GM18520 (cell line): ENCODE measurements around the gene CALD1.
"Not testable (repeated sequence)": the region's sequence is repeated elsewhere in the genome, so short reads cannot be mapped to it uniquely, and the experiment has no call there.

Experiments used
- ATAC-seq: cut with Tn5 transposase; IDR thresholded peaks from one replicate; pipeline ENCODE4 v1.9.1; 2021; ENCODE audit not compliant: unreplicated experiment

The CALD1 gene

DNA sequence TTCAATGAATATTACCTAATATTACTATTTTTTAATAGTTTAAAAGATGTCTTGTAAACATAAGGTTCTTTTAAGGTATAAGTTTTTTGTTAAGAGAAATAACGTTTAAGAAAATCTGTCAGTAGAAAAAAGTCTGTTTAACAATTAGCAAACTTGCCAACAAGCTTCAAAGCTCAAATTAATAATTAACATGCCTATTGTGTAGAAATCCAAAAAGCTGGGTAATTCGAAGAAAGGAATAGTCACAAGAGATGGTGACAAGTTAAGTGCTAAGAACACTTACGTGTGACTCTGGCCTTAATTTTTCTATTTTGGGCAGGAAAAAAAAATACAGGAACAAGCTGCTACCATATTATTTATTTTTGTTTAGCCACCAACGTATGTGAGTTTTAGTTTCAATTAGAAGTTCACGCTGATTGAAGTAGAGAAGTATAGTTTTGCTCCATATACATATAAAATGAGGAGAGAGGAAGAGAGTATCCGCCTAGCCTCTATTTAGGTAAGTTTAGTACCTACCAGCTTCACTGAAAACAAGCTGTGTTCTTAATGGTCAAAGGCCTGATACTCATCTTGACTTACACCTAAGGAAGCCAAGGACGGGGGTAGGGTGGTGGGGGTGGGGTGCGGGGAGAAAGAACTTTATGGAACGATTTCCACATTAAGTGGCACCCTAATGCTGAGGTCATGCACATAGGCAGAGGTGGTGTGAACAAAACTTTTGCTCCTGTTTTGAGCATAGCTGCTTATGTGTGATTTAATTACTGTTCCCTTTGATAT lies 163.4 kb downstream of the CALD1 start:
- ATAC-seq, result no peak

DNA sequence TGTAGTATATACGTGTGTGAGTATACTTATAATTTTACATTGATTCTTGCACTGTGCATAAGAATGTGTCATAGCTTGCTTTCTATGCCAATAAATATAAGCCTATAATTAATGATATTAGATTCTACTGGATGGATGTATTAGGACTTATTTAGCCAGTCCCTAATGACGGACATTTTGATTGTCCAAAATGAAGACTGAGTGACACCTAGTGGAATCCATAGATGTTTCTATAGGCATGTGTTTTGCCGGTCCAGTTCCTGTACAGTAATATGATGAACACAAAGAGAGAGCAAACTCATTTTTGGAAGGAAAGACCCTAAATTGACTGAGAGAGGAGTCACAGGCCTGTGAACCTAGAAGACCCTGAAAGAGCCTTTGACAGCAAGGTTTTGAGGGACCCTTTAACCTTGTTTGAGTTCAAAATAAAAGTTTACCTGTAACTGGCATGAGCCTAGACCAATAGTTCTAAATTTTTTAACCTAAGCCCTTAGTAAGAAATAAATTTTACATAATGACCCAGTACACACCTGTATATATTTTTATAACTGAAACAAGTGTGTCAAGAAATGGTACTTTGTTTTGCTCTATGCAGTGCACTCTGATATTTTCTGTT lies 164.5 kb downstream of the CALD1 start:
- peak; percentile 71 for ATAC-seq

DNA sequence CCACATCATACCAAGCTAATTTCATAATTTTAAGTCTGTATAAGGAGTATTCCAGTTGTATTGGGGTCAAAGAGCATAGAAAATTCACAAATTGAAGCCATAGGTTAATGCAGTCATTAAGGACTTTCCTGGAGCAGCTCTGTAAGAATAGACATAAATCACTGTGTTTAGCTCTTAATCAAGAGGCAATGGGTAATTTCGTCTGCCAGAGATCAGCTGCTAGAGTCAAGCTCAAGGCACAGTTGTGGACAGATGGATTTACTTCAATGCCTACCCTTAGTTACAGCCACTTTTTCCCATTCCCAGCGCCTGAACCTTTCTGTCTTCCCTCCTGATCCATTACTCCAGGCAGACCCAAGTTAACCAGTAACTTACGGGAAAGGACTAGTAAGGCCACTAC lies 166.3 kb downstream of the CALD1 start:
- ATAC-seq, result no peak

DNA sequence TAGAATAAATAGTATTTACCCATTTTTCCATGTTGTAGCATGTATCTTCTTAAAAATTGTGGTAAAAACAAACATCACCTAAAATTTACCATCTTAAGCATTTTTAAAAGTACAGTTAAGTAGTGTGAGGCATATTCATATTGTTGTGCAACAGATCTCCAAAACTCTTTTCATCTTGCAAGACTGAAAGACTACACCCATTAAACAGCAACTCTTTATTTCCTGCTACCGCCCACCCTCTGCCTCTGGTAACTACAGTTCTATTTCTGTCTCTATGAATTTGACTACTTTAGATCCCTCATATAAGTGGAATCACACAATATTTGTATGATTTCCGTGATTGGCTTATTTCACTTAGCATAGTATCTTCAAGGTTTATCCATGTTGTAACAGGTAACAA lies 166.8 kb downstream of the CALD1 start:
- no peak for ATAC-seq

DNA sequence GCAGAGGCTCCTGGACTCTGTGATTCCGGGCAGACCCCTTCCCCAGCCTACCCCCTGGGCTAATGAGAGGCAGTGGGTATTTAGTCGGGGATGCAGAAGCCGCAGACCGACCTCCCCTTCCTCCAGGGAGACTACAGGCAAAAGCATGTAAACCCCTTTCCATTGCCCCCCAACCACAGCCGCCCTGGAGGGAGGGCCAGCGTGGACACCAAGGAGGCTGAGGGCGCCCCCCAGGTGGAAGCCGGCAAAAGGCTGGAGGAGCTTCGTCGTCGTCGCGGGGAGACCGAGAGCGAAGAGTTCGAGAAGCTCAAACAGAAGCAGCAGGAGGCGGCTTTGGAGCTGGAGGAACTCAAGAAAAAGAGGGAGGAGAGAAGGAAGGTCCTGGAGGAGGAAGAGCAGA lies 167.9 kb downstream of the CALD1 start:
- no peak for ATAC-seq

DNA sequence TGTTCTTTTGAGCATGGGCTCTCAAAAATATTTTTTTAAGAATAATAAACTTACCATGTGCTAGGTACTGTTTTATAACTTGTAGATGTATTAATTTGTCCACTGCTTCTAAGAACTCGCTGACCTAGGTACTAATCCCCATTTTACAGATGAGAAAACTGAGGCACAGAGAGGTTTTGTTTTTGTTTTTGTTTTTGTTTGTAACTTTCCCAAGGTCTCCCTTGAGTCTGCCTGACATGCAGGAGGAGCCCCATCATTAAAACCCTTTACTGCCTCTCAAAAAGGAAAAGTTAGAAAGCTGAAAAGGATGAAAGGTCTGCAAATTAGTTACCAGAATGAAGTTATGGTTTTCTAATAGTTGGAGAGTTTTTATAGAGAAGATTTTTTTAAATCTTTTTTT lies 168.4 kb downstream of the CALD1 start:
- no peak for ATAC-seq

DNA sequence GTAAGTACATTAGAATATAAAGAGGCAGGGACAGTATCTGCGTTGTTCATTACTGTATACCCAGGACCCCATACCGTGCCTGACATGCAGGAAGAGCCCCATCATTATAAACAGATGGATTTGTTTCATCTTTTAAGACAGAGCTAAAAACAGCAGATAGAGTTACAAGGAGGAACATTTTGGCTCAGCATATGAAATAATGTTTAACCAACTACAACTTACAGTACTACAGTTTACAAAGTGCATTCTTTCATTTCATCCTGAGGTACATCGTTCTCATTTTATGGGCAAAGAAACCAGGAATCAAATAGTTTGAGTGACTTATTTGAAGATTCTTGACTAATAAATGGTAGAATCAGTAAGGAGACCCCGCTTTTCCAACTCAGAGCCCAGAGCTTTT lies 168.8 kb downstream of the CALD1 start:
- no peak for ATAC-seq

DNA sequence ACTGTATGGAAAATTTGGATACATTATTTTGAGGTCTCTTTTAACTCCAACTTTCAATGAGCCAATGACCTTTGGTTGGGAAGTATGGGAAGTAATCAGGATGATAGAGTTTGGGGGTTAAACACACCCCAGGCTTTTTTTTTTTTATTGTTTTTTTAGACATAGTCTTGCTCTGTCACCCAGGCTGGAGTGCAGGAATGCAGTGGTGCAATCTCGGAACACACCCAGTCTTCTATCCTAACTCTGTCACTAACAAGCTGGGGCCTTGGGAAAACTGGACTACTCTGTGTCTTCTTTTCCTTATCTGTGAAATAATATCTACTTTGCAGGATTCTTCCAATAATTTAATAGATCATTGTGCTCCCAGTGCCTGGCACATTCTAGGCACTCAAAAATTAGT lies 169.3 kb downstream of the CALD1 start:
- no peak for ATAC-seq

DNA sequence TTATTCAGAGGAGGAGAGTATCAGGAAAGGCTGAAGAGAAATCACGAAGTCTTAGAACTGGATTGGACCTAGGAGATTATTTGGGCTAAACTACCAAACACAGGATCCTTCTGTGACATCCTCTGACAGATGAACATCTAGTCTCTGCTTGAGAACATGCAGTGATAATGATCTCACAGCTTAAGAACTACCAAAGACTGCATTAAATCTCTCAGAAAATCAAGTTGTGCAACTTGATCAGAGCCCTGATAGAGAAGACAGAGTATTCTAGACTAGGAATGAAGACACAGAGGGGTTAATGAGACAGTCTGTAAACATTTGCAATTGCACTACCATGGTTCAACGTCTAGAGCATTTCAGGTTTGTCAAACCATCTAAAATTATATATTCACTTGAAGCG lies 169.7 kb downstream of the CALD1 start:
- ATAC-seq, result no peak

DNA sequence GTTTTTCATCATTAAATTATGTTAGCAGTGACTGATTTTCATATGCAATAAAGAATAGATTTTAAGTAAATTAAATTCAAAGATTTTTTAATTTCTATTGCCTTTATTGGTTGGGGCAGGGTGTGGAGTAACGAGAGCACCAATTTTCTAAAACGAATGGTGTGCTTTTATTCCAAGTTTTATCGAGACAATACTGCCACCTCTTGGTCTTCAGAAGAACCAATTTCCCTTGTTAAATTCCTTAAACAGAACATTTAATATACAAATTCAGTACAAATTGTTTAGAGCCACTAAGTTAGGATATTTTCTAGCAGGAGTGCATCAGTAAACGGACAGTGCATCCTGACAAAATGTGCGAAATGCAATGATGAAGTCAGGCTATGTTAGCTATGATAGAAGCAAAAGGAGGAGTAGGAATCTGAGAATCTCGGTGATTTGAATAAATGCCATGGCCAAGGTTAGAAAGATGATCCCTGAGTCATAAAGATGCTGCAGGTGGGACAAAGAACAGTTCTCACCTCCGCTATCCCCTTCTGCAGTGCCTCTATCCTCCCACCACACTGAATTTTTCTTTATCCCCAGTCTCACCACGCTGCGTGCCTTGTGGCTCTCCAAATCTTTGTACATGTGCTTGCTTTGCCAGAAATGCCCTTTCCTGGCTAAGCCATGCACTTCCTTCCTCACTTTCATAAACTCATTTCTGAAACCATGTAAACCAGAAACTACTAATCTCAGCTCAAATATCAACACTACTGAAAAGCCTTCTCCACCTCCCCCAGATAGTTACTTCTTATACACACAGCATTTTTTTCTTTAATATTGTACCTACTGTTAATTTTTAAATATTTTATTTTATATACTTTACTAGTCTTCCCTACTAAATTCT lies 175.0 kb downstream of the CALD1 start:
- ATAC-seq, result no peak

DNA sequence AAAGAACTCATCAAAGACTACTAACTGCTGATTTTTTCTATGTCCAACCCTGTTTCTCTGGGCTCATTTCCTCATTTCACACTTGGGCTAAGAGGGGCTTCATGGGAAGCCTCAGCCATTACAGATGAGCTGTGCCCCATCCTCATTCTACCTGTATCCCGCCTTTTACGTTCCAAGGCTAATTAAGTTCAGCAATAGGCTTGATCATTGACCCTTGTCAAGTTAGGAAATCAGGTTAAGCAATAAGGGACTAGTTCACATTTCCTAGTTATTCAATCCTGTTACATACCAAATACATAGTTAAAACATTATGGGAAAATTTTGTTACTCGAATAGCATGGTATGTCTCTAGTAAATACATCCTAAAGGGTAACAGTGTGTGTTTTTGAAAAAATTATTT lies 177.6 kb downstream of the CALD1 start:
- ATAC-seq, result no peak

DNA sequence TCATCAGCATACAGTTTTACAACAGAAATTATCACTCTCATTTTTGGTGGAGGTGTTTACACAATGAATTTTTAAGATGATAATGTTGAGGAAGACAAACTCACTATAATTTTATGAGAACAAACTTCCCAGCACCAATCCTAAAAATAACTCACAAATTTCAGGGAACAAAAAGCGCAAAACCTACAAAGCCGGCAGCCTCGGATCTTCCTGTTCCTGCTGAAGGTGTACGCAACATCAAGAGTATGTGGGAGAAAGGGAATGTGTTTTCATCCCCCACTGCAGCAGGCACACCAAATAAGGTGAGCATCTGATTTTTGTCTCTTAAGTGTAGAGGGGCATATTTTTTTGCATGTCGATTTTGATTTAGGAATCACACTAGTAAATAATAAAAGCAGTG lies 180.4 kb downstream of the CALD1 start:
- ATAC-seq, result no peak

DNA sequence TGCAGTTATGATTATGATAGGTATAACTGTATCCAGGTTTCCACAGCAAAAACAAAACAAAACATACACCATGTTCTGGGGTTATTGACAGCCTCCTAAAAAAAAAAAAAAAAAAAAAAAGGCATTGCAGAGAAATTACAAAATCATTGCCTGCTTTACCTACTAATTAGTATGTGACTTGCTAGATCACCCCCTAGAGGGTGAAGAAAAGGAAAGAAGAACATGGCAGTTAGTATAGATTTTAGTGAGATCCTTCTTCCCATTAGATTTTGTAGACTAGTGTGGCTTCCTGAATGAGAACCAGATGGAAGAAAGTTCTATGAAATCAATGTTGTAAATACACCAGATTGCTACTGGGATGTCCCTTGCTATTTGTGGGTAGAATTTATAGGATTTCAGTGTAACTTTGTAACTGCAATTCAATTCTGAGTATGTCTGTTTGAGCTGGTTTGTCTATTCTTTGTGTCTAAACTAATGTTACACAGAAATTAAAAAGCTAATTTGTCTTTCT lies 182.9 kb downstream of the CALD1 start:
- no peak for ATAC-seq

DNA sequence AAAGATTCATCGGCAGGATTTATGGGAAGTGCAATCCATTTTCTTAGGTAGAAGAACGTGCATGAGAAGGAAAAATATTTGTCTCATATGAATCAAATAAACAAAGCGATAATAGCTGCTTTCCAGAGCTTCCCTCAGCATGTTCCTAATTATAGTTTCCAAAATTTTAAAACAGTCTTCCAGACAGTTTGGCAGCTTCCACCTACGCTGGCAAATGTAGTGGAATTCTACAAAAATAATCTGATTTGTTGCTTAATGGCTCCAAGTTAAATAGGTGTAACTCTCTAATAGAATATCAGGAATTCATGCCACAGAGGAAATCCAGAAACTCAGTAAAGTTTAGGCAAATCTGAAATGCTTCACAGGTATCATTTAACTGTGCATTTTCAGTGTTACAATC lies 183.6 kb downstream of the CALD1 start:
- no peak for ATAC-seq

DNA sequence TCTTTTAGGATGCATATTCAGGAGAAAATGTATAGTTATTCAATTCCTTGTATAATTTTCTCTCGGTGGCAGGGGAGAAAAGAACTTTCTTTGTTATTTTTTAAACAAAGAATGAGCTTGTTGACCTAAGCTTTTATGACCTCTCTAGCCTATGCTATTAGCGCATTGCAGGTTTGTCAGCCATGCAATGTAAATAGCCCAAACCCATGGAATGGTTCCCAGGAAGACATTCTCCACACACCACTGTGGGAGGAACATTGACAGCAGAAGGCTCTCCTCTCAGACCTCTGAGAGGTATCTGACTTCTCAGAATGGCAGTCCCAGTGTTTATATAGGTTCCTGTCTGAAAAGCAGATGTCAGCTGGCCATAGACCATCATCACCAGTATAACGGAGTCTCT lies 187.3 kb downstream of the CALD1 start:
- ATAC-seq, result no peak

DNA sequence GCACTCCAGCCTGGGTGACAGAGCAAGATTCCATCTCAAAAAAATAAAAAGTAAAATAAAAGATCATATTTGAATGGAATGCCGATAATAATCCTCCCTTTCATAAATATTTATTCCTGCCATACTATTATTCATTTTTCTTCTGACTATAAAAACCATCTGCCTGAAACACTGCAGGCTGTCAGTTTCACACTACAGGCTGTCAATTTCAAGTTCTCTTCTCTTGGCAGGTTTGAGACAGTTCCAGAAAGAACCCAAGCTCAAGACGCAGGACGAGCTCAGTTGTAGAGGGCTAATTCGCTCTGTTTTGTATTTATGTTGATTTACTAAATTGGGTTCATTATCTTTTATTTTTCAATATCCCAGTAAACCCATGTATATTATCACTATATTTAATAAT lies 188.7 kb downstream of the CALD1 start:
- no peak for ATAC-seq

DNA sequence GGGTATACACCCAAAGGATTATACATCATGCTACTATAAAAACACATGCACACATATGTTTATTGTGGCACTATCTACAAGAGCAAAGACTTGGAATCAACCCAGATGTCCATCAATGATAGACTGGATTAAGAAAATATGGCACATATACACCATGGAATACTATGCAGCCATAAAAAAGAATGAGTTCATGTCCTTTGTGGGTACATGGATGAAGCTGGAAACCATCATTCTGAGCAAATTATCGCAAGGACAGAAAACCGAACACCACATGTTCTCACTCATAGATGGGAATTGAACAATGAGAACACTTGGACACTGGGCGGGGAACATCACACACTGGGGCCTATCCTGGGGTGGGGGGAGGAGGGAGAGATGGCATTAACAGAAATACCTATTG lies 202.2 kb downstream of the CALD1 start:
- not testable (repeated sequence) for ATAC-seq

DNA sequence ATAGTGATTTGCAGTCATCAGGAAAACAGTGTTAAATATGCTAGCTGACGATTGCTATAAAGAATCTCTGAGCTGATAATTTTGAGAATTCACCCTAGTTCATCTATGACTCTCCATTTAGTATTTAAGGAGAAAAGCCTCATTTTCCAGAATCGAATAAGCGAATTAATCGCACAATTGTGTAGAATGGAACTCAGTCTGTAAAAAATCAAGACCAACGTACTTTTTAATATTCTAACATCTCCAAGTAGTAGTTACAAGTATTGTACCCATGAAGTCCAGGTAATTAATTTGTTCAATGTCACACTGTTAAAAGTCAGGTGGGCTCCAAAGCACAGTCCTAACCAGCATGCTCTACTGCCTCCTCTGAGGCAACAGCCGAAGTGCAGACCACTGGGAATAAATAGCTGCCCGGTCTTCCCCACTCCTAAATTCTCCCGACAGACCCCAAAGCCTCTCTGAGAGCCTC lies 206.5 kb downstream of the CALD1 start:
- peak; percentile 14 for ATAC-seq

DNA sequence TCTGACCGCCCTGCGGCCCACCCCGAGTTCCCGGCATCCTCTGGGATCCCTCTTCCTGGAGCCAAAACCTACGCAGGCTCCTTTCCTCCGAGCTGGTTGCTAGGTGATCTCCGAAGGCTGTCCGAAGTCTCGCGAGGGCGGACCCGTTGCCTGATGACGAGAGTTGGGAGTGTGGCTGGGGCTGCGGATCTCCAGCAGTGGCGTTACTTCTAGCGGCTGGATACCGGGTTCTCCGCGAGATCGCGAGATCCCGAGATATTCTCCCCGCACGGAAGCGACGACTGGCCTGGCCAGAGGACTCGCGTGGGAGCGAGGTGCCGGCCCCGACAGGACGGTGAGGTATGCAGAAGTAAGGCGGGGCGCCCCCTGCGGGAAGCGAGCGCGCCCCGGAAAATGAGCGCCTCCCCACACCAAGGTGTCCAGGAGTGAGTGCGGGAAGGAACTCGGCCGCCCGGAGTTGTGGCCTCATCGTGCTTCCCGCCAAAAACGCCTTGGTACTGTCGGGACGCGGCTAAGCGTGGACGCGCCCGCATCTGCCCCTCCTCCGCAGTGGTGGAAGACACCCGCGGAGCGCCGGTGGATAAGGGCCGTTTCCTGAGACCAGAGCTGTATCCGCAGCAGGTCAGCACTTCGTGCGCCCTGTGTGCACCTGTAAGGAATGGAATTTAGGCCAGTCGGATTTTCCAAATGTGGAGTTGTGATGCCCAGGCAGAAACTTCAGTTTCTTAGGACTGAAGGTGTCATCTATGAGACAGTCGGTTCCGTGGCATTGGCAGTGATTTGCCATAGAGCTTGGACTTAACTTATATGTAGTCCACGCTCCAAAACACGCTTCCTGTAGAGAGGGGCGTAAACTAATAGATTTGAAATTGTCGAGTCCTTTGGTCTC lies 207.2 kb downstream of the CALD1 start, which contains the start of gene AGBL3:
TSS of gene AGBL3 (plus strand) at position 146 of the 889 bp plus-strand sequence. CDS start 1,426 bp downstream, outside the sequence.
- ATAC-seq, result peak; percentile 62

DNA sequence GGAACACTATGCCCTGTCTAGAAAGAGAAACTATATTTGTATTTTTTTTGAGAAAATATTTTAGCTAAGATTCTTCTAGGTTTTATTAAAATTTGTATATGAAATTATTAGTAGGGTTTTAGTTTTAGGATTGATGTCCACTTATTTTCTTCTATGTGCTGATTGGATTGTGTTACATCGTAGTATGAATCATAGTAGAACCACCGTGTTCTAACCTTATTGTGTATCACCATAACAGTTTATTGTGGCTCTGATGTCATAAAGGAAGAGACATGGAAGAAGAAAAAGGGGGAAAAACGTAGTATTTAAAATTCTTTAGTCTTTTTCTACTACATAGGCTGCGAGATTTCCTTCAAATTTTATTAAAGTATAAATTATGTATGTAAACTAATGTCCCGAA lies 208.7 kb downstream of the CALD1 start:
- no peak for ATAC-seq
